GM23338 (cell line): ENCODE data around the gene BIRC7. TPM values are rescaled to one million over a fixed set of nuclear protein-coding genes. Genes with fewer than 3 reads are reported as not detected.

Experiments used
- ATAC-seq: fragments of 200-7000 bp; cut with Tn5 transposase; 3 replicates; pipeline ENCODE4 v1.9.1; 2020
- DNase-seq: peaks from one replicate; pipeline ENCODE4 v3.0.0-alpha.2; 2015; ENCODE audit warnings: low spot score
- H2AFZ ChIP-seq: fragments of 200-600 bp; sonication (generic); 2 replicates; pipeline ENCODE4 v1.8.0; 2016; ENCODE audit warnings: antibody characterized with exemption, mild to moderate bottlenecking, moderate library complexity
- H3F3A ChIP-seq: fragments of 200-600 bp; sonication (generic); replicated peaks from 2 replicates; pipeline ENCODE4 v1.8.0; 2017; ENCODE audit warnings: antibody characterized with exemption, mixed run types, low read depth
- H3K27ac ChIP-seq: fragments of 200-600 bp; sonication (generic); 2 replicates; pipeline ENCODE4 v1.6.1; 2016; ENCODE audit warnings: low read depth
- H3K27me3 ChIP-seq: fragments of 200-600 bp; sonication (generic); 2 replicates; pipeline ENCODE4 v1.8.0; 2016; ENCODE audit warnings: mild to moderate bottlenecking, mixed run types, moderate library complexity; ENCODE audit not compliant: insufficient read depth
- H3K36me3 ChIP-seq: fragments of 200-600 bp; sonication (generic); 2 replicates; pipeline ENCODE4 v1.8.0; 2016; ENCODE audit warnings: mild to moderate bottlenecking; ENCODE audit not compliant: insufficient read depth
- H3K4me1 ChIP-seq: fragments of 200-600 bp; sonication (generic); 2 replicates; pipeline ENCODE4 v1.8.0; 2016; ENCODE audit warnings: mild to moderate bottlenecking, moderate library complexity; ENCODE audit not compliant: insufficient read depth
- H3K4me2 ChIP-seq: fragments of 200-600 bp; sonication (generic); 2 replicates; pipeline ENCODE4 v1.7.1; 2017; ENCODE audit warnings: mixed run types
- H3K4me3 ChIP-seq: fragments of 200-600 bp; sonication (generic); 2 replicates; pipeline ENCODE4 v1.6.1; 2016; ENCODE audit warnings: mixed run types
- H3K79me2 ChIP-seq: fragments of 200-600 bp; sonication (generic); replicated peaks from 2 replicates; pipeline ENCODE4 v1.8.0; 2017; ENCODE audit warnings: mild to moderate bottlenecking; ENCODE audit not compliant: insufficient read depth
- H3K9me2 ChIP-seq: fragments of 200-600 bp; sonication (generic); 2 replicates; pipeline ENCODE4 v1.8.0; 2017; ENCODE audit not compliant: insufficient read depth
- H4K20me1 ChIP-seq: fragments of 200-600 bp; sonication (generic); replicated peaks from 2 replicates; pipeline ENCODE4 v1.8.0; 2017; ENCODE audit warnings: mild to moderate bottlenecking; ENCODE audit not compliant: insufficient read depth
- H3K27ac Mint-ChIP-seq: 2 replicates; pipeline ENCODE4 v1.8.0; 2020; ENCODE audit warnings: inconsistent platforms, mild to moderate bottlenecking, moderate library complexity, mixed read lengths
- H3K27me3 Mint-ChIP-seq: 3 replicates; pipeline ENCODE4 v1.8.0; 2022; ENCODE audit warnings: low read depth, mild to moderate bottlenecking, moderate library complexity, mixed read lengths, inconsistent platforms; ENCODE audit not compliant: insufficient read depth, poor library complexity
- H3K36me3 Mint-ChIP-seq: 3 replicates; pipeline ENCODE4 v1.8.0; 2021; ENCODE audit warnings: low read depth, mild to moderate bottlenecking, inconsistent platforms, moderate library complexity, mixed read lengths
- H3K4me1 Mint-ChIP-seq: 3 replicates; pipeline ENCODE4 v1.8.0; 2020; ENCODE audit warnings: mild to moderate bottlenecking, inconsistent platforms, mixed read lengths
- H3K4me3 Mint-ChIP-seq: 3 replicates; pipeline ENCODE4 v1.8.0; 2021; ENCODE audit warnings: moderate library complexity, mild to moderate bottlenecking, inconsistent platforms, mixed read lengths
- H3K9me3 Mint-ChIP-seq: 3 replicates; pipeline ENCODE4 v1.8.0; 2020; ENCODE audit warnings: moderate library complexity, mild to moderate bottlenecking, inconsistent platforms, mixed read lengths
- CREB1 ChIP-seq: fragments of 250-450 bp; sonication (Bioruptor Pico); IDR thresholded peaks from 2 replicates; pipeline ENCODE4 v1.5.0; 2020; ENCODE audit warnings: low read depth, mild to moderate bottlenecking, moderate library complexity
- ETS1 ChIP-seq: IDR thresholded peaks from 2 replicates; pipeline ENCODE4 v1.6.1; 2016; ENCODE audit warnings: antibody characterized with exemption
- EZH2 ChIP-seq: fragments of 200-600 bp; sonication (generic); IDR thresholded peaks from one replicate; pipeline ENCODE4 v1.8.0; 2017; ENCODE audit warnings: antibody characterized with exemption, mild to moderate bottlenecking, low read depth; ENCODE audit not compliant: unreplicated experiment
- EZH2phosphoT487 ChIP-seq: fragments of 200-600 bp; sonication (generic); IDR thresholded peaks from one replicate; pipeline ENCODE4 v1.8.1; 2018; ENCODE audit warnings: antibody characterized with exemption; ENCODE audit not compliant: unreplicated experiment
- JUNB ChIP-seq: IDR thresholded peaks from one replicate; pipeline ENCODE4 v1.6.1; 2016; ENCODE audit warnings: antibody characterized with exemption; ENCODE audit not compliant: unreplicated experiment
- NANOG ChIP-seq: IDR thresholded peaks from 2 replicates; pipeline ENCODE4 v1.6.1; 2016; ENCODE audit warnings: antibody characterized with exemption, borderline replicate concordance
- POLR2AphosphoS5 ChIP-seq: IDR thresholded peaks from 2 replicates; pipeline ENCODE4 v1.6.1; 2016; ENCODE audit warnings: antibody characterized with exemption, low read depth
- STAT1 ChIP-seq: IDR thresholded peaks from one replicate; pipeline ENCODE4 v1.6.1; 2016; ENCODE audit warnings: antibody characterized with exemption; ENCODE audit not compliant: unreplicated experiment
- ZNF114 ChIP-seq: fragments of 250-450 bp; sonication (Bioruptor Pico); IDR thresholded peaks from 2 replicates; pipeline ENCODE4 v1.5.0; 2020; ENCODE audit warnings: mild to moderate bottlenecking, moderate library complexity
- ZNF331 ChIP-seq: fragments of 250-450 bp; sonication (Bioruptor Pico); IDR thresholded peaks from 2 replicates; pipeline ENCODE4 v1.5.0; 2020; ENCODE audit warnings: low read depth, mild to moderate bottlenecking, moderate library complexity
- ZNF462 ChIP-seq: fragments of 250-450 bp; sonication (Bioruptor Pico); IDR thresholded peaks from 2 replicates; pipeline ENCODE4 v1.5.0; 2020; ENCODE audit warnings: mild to moderate bottlenecking, moderate library complexity
- polyA plus RNA-seq: library from polyadenylated mRNA; unstranded; fragments of >200 nt; fragmentation: Nextera tagmentation; extraction: Ambion mirVana; gene quantifications from 2 replicates; pipeline ENCODE4 v1.2.1, GENCODE V29; 2016
- total RNA-seq: library from RNA; depleted of rRNA; stranded (reverse); fragments of >200 nt; shearing (Covaris generic); gene quantifications from 2 replicates; pipeline ENCODE4 v1.2.3, GENCODE V29; 2014
- TF ChIP-seq, protein P1 (sequence below), 2 experiments: fragments of 200-600 bp in 1 of 2; sonication (generic) in 1 of 2; conservative IDR thresholded peaks; 2 replicates each; pipeline versions ENCODE4 v1.5.1 to v1.6.1; 2016 to 2017; ENCODE audit warnings: antibody characterized with exemption in 2 of 2, low read depth in 2 of 2, mild to moderate bottlenecking in 2 of 2, moderate library complexity in 1 of 2
- TF ChIP-seq, protein P2 (sequence below): IDR thresholded peaks from one replicate; pipeline ENCODE4 v1.6.1; 2018; ENCODE audit warnings: antibody characterized with exemption; ENCODE audit not compliant: unreplicated experiment

Gene BIRC7
- total and polyA plus RNA-seq, 2 experiments from 2014 or later = 0.16 to 0.24 TPM

DNA sequence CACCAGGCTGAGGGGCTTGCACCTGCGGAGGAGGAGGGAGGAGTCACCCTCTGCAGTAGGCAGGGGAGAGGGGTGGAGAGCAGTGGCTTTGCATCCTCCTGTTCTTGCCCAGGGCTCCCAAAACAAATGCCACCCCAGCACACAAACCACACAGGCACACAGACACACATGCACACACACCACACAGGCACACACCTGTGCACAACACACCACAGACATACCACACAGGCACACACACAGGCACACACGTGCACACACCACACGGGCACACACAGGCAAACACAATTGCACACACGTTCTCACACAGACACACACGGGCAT, 46.4 kb upstream of the BIRC7 start:
- Histone ChIP-seq H4K20me1 (peaks cover 6% of the 10 kb centered on the region; the same call in 1 of the 2 replicates), H3K27ac (no peak overlapping the region), H3K4me1 (peaks cover 3% of the 10 kb centered on the region; the same call in 1 of the 2 replicates), H3K9me2 (no peaks in the 10 kb centered on the region), H3K4me2 (no peak overlapping the region), H2AFZ (no peak overlapping the region), H3K79me2 (no peaks in the 10 kb centered on the region), H3F3A (peaks cover 16% of the 10 kb centered on the region), H3K4me3 (no peak overlapping the region), H3K27me3 (no peaks in the 10 kb centered on the region), H3K36me3 (no peaks in the 10 kb centered on the region)
- no peak overlapping the region for H3K27ac Mint-ChIP-seq
- peaks cover 3% of the 10 kb centered on the region; the same call in 1 of the 3 replicates for H3K4me1 Mint-ChIP-seq
- H3K27me3 Mint-ChIP-seq = peaks cover 41% of the 10 kb centered on the region
- DNase-seq (no peak), ATAC-seq (no peak)
- no peaks in the 10 kb centered on the region for H3K36me3 Mint-ChIP-seq
- no peaks in the 10 kb centered on the region; the same call in 2 of the 3 replicates for H3K9me3 Mint-ChIP-seq
- H3K4me3 Mint-ChIP-seq = no peak overlapping the region
- no peak for TF ChIP-seq ZNF331 (CRISPR knock-in tag)
- TF ChIP-seq EZH2phosphoT487 = no peak
- TF ChIP-seq NANOG = no peak
- TF ChIP-seq CREB1 = no peak
- no peak for TF ChIP-seq EZH2
- no peak for TF ChIP-seq POLR2AphosphoS5
- TF ChIP-seq ETS1 = no peak
- TF ChIP-seq, protein P1, sequence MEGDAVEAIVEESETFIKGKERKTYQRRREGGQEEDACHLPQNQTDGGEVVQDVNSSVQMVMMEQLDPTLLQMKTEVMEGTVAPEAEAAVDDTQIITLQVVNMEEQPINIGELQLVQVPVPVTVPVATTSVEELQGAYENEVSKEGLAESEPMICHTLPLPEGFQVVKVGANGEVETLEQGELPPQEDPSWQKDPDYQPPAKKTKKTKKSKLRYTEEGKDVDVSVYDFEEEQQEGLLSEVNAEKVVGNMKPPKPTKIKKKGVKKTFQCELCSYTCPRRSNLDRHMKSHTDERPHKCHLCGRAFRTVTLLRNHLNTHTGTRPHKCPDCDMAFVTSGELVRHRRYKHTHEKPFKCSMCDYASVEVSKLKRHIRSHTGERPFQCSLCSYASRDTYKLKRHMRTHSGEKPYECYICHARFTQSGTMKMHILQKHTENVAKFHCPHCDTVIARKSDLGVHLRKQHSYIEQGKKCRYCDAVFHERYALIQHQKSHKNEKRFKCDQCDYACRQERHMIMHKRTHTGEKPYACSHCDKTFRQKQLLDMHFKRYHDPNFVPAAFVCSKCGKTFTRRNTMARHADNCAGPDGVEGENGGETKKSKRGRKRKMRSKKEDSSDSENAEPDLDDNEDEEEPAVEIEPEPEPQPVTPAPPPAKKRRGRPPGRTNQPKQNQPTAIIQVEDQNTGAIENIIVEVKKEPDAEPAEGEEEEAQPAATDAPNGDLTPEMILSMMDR (conservative IDR thresholded peaks at IDR 0.05; ENCODE audit: low read depth in 2 of 2) = no peak
- TF ChIP-seq, protein P2, sequence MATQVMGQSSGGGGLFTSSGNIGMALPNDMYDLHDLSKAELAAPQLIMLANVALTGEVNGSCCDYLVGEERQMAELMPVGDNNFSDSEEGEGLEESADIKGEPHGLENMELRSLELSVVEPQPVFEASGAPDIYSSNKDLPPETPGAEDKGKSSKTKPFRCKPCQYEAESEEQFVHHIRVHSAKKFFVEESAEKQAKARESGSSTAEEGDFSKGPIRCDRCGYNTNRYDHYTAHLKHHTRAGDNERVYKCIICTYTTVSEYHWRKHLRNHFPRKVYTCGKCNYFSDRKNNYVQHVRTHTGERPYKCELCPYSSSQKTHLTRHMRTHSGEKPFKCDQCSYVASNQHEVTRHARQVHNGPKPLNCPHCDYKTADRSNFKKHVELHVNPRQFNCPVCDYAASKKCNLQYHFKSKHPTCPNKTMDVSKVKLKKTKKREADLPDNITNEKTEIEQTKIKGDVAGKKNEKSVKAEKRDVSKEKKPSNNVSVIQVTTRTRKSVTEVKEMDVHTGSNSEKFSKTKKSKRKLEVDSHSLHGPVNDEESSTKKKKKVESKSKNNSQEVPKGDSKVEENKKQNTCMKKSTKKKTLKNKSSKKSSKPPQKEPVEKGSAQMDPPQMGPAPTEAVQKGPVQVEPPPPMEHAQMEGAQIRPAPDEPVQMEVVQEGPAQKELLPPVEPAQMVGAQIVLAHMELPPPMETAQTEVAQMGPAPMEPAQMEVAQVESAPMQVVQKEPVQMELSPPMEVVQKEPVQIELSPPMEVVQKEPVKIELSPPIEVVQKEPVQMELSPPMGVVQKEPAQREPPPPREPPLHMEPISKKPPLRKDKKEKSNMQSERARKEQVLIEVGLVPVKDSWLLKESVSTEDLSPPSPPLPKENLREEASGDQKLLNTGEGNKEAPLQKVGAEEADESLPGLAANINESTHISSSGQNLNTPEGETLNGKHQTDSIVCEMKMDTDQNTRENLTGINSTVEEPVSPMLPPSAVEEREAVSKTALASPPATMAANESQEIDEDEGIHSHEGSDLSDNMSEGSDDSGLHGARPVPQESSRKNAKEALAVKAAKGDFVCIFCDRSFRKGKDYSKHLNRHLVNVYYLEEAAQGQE = no peak
- TF ChIP-seq STAT1 = no peak
- no peak for TF ChIP-seq ZNF114
- no peak for TF ChIP-seq JUNB
- TF ChIP-seq ZNF462 (CRISPR knock-in tag) = no peak
